ENCODE results near the gene RPP14. TPM values are rescaled to one million over a fixed set of nuclear protein-coding genes. Genes with fewer than 3 reads are reported as not detected.

RPP14 gene
- polyA plus RNA-seq, 2 of the 4 experiments (the other 2 are of a cell fraction), result 13.2 to 21.5 TPM

DNA sequence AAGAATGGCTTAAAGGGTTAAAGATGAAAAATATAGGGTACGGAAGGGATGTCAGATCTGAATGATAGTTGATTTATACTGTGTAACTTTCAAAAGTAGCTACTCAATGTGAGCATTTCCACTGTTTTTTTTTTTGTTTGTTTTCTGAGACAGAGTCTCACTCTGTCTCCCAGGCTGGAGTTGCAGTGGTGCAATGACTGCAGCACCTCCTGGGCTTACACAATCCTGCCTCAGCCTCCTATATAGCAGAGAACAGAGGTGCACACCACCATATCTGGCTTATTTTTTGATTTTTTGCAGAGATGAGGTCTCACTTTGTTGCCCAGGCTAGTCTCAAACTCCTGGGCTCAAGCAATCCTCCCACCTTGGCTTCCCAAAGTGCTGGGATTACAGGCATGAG, 16.7 kb downstream of the RPP14 start:
- no peak for DNase-seq (ENCODE audit: low read depth in 1 of 2, low spot score in 1 of 2)
- ChIA-PET CTCF (interaction anchor here (0.9 to 3.3 kb wide), 5 partner anchors 14 to 212 kb away, joined by 3 to 21 read pairs (median 4); no protein-coding TSS in a partner anchor), POLR2A (no interaction called here)
- Histone ChIP-seq H3K4me1 (no peaks in the 10 kb centered on the region), H3K9me3 (no peaks in the 10 kb centered on the region), H3K27ac (no peak overlapping the region), H3K4me3 (no peak overlapping the region), H3K4me2 (no peak overlapping the region)
- FAIRE-seq, result no peak
- WGBS (ENCODE audit: missing lambda C conversion rate), result 55% methylated on average over 1 of the region's 1 CpG
- ATAC-seq, result peak in 1 of 2 experiments; percentile 43; a peak in 1 of 6 replicates
- TF ChIP-seq NPAS2 (CRISPR knock-in tag; IDR thresholded peaks at IDR 0.05; ENCODE audit: borderline replicate concordance) (no peak), JUN (IDR thresholded peaks at IDR 0.05) (no peak), CEBPB (IDR thresholded peaks at IDR 0.05) (no peak), KDM5A (IDR thresholded peaks at IDR 0.05) (no peak), HOXB13 (CRISPR knock-in tag; IDR thresholded peaks at IDR 0.05; ENCODE audit: low read depth) (no peak), EHF (CRISPR knock-in tag; IDR thresholded peaks at IDR 0.05) (no peak), FOSB (CRISPR knock-in tag; IDR thresholded peaks at IDR 0.05) (no peak), CHD4 (IDR thresholded peaks at IDR 0.05; ENCODE audit: borderline replicate concordance) (no peak), SMC3 (IDR thresholded peaks at IDR 0.05) (no peak), ZC3H11A (IDR thresholded peaks at IDR 0.05) (no peak), MAZ (IDR thresholded peaks at IDR 0.05; ENCODE audit: borderline replicate concordance, low read depth, low read length) (no peak), ZNF302 (CRISPR knock-in tag; IDR thresholded peaks at IDR 0.05) (no peak), FOXS1 (CRISPR knock-in tag; IDR thresholded peaks at IDR 0.05) (no peak), EP300 (IDR thresholded peaks at IDR 0.05) (no peak)
- TF ChIP-seq, protein P1, sequence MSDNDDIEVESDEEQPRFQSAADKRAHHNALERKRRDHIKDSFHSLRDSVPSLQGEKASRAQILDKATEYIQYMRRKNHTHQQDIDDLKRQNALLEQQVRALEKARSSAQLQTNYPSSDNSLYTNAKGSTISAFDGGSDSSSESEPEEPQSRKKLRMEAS (IDR thresholded peaks at IDR 0.05), result no peak
- TF ChIP-seq, protein P2, sequence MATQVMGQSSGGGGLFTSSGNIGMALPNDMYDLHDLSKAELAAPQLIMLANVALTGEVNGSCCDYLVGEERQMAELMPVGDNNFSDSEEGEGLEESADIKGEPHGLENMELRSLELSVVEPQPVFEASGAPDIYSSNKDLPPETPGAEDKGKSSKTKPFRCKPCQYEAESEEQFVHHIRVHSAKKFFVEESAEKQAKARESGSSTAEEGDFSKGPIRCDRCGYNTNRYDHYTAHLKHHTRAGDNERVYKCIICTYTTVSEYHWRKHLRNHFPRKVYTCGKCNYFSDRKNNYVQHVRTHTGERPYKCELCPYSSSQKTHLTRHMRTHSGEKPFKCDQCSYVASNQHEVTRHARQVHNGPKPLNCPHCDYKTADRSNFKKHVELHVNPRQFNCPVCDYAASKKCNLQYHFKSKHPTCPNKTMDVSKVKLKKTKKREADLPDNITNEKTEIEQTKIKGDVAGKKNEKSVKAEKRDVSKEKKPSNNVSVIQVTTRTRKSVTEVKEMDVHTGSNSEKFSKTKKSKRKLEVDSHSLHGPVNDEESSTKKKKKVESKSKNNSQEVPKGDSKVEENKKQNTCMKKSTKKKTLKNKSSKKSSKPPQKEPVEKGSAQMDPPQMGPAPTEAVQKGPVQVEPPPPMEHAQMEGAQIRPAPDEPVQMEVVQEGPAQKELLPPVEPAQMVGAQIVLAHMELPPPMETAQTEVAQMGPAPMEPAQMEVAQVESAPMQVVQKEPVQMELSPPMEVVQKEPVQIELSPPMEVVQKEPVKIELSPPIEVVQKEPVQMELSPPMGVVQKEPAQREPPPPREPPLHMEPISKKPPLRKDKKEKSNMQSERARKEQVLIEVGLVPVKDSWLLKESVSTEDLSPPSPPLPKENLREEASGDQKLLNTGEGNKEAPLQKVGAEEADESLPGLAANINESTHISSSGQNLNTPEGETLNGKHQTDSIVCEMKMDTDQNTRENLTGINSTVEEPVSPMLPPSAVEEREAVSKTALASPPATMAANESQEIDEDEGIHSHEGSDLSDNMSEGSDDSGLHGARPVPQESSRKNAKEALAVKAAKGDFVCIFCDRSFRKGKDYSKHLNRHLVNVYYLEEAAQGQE (IDR thresholded peaks at IDR 0.05), result no peak
- TF ChIP-seq, protein P3, sequence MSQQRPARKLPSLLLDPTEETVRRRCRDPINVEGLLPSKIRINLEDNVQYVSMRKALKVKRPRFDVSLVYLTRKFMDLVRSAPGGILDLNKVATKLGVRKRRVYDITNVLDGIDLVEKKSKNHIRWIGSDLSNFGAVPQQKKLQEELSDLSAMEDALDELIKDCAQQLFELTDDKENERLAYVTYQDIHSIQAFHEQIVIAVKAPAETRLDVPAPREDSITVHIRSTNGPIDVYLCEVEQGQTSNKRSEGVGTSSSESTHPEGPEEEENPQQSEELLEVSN (IDR thresholded peaks at IDR 0.05; ENCODE audit: borderline replicate concordance, low read depth), result no peak

DNA sequence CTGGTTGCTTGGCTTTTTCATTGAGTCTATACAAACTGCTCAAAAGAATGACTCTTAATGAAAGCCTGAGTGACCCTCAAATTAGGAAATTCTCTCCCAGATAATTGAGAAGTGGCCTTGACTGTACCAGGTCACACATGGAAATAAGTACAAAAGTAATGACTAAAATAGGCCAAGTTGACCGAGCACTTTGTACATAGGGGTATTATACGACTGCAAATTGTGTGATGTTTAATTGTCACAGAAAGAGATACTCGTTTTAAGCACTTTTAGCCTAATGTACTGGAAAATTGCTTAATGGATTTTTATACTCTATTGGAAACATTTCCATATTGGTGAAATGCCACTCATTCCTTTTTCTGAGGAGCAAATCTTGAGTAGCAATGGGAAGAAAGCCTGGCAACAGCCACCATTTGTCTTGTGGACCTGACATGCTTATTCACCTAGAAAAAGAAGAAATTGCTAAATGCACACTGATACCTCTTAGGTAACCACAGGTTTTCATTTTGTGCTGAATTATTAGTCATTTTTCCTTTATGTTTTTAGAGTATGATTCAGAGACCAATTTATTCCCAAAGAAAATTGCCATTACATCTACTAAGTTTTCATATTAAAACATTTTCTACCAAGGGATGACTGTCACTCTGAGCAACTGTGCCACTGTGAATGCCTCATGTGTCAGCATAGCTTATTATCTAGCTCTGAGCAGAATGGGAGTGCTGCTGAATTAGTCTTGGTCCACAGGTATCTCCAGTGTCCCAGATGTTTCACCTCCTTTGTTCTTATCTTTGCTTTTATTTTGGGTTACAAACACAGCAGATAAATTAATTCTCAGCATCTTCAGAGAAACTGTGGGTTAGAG, 17.7 kb downstream of the RPP14 start:
- FAIRE-seq, result no peak
- Histone ChIP-seq H3K27ac (no peak overlapping the region), H3K9me3 (no peaks in the 10 kb centered on the region), H3K4me3 (no peak overlapping the region), H3K4me1 (no peaks in the 10 kb centered on the region), H3K4me2 (no peak overlapping the region)
- TF ChIP-seq POLR2A (IDR thresholded peaks at IDR 0.05; ENCODE audit: low read length), result no peak
- TF ChIP-seq FOSL2 (IDR thresholded peaks at IDR 0.05), result no peak
- no peak for TF ChIP-seq FOSL2 (CRISPR knock-in tag; IDR thresholded peaks at IDR 0.05)
- TF ChIP-seq CBX8 (IDR thresholded peaks at IDR 0.05), result no peak
- TF ChIP-seq HDAC2 (IDR thresholded peaks at IDR 0.05), result no peak
- TF ChIP-seq, protein P4, sequence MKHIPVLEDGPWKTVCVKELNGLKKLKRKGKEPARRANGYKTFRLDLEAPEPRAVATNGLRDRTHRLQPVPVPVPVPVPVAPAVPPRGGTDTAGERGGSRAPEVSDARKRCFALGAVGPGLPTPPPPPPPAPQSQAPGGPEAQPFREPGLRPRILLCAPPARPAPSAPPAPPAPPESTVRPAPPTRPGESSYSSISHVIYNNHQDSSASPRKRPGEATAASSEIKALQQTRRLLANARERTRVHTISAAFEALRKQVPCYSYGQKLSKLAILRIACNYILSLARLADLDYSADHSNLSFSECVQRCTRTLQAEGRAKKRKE (CRISPR knock-in tag; IDR thresholded peaks at IDR 0.05; ENCODE audit: low read depth), result no peak
- no peak for TF ChIP-seq HEYL (CRISPR knock-in tag; IDR thresholded peaks at IDR 0.05)
- no peak for TF ChIP-seq JUN (IDR thresholded peaks at IDR 0.05)
- no peak for TF ChIP-seq RARB (CRISPR knock-in tag; IDR thresholded peaks at IDR 0.05)
- TF ChIP-seq MAZ (IDR thresholded peaks at IDR 0.05; ENCODE audit: borderline replicate concordance, low read depth, low read length), result no peak
- TF ChIP-seq, protein P5, sequence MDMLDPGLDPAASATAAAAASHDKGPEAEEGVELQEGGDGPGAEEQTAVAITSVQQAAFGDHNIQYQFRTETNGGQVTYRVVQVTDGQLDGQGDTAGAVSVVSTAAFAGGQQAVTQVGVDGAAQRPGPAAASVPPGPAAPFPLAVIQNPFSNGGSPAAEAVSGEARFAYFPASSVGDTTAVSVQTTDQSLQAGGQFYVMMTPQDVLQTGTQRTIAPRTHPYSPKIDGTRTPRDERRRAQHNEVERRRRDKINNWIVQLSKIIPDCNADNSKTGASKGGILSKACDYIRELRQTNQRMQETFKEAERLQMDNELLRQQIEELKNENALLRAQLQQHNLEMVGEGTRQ (IDR thresholded peaks at IDR 0.05), result no peak
- TF ChIP-seq EHMT2 (IDR thresholded peaks at IDR 0.05; ENCODE audit: low read depth), result no peak
- no peak for TF ChIP-seq GATA3 (IDR thresholded peaks at IDR 0.05; ENCODE audit: borderline replicate concordance)
- TF ChIP-seq FOSB (CRISPR knock-in tag; IDR thresholded peaks at IDR 0.05), result no peak
- TF ChIP-seq, protein P6, sequence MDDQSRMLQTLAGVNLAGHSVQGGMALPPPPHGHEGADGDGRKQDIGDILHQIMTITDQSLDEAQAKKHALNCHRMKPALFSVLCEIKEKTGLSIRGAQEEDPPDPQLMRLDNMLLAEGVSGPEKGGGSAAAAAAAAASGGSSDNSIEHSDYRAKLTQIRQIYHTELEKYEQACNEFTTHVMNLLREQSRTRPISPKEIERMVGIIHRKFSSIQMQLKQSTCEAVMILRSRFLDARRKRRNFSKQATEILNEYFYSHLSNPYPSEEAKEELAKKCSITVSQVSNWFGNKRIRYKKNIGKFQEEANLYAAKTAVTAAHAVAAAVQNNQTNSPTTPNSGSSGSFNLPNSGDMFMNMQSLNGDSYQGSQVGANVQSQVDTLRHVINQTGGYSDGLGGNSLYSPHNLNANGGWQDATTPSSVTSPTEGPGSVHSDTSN (IDR thresholded peaks at IDR 0.05), result no peak
- TF ChIP-seq TFCP2L1 (CRISPR knock-in tag; IDR thresholded peaks at IDR 0.05), result no peak
- no peak for TF ChIP-seq ESRRA (IDR thresholded peaks at IDR 0.05; ENCODE audit: borderline replicate concordance, low read length)
- ATAC-seq, result no peak
- POLR2A ChIA-PET, result no interaction called here
- DNase-seq (ENCODE audit: low read depth in 1 of 2, low spot score in 1 of 2), result no peak
- 82% methylated on average over 3 of the region's 3 CpGs for WGBS (ENCODE audit: missing lambda C conversion rate)
- CTCF ChIA-PET, result interaction anchor here (0.9 to 1.3 kb wide), 2 partner anchors 88 to 91 kb away, joined by 3 to 4 read pairs; no protein-coding TSS in a partner anchor
